Stimulated activated CD8-positive, alpha-beta memory T cell treated with anti-CD3 and anti-CD28 coated beads, Interleukin-4, amount 100 ng/mL, for 1 hour (primary cell): Measurements from ENCODE around the gene WDFY1.
"Not testable (repeated sequence)": the region's sequence is repeated elsewhere in the genome, so short reads cannot be mapped to it uniquely, and the experiment has no call there.

Experiments used
- DNase-seq, 2 donors: peaks; one replicate each; pipeline ENCODE4 v3.0.0-alpha.2; 2020; ENCODE audit warnings: low read depth in 2 of 2, low spot score in 1 of 2

Gene WDFY1

GRCh38 chr2:223897669-223898330 is 47.3 kb downstream of the WDFY1 start:
- DNase-seq = no peak

GRCh38 chr2:223896833-223897311 is 48.3 kb downstream of the WDFY1 start:
- no peak for DNase-seq

GRCh38 chr2:223894968-223895367 is 50.2 kb downstream of the WDFY1 start:
- DNase-seq = no peak

- no peak for DNase-seq
These were observed 51.1 kb downstream of the WDFY1 start for GRCh38 chr2:223894009-223894408.

- no peak for DNase-seq
These were observed 54.4 kb downstream of the WDFY1 start for GRCh38 chr2:223890721-223891120.

GRCh38 chr2:223889229-223889628 is 55.9 kb downstream of the WDFY1 start:
- no peak for DNase-seq

GRCh38 chr2:223888251-223888650 is 56.9 kb downstream of the WDFY1 start:
- no peak for DNase-seq

GRCh38 chr2:223887127-223887526 is 58.0 kb downstream of the WDFY1 start:
- no peak for DNase-seq

- no peak for DNase-seq
These were observed 58.4 kb downstream of the WDFY1 start for GRCh38 chr2:223886726-223887125.

- no peak for DNase-seq
These were observed 60.7 kb downstream of the WDFY1 start for GRCh38 chr2:223884399-223884798.

GRCh38 chr2:223882715-223883114 is 62.4 kb downstream of the WDFY1 start:
- DNase-seq = no peak

- DNase-seq = no peak
These were observed 64.3 kb downstream of the WDFY1 start for GRCh38 chr2:223880796-223881195.

- no peak for DNase-seq
These were observed 67.3 kb downstream of the WDFY1 start for GRCh38 chr2:223877721-223878410.

- DNase-seq = no peak
These were observed 71.5 kb downstream of the WDFY1 start for GRCh38 chr2:223873672-223874071.

- DNase-seq = not testable (repeated sequence)
These were observed 72.4 kb downstream of the WDFY1 start for GRCh38 chr2:223872772-223873171.

- DNase-seq = not testable (repeated sequence)
These were observed 73.5 kb downstream of the WDFY1 start for GRCh38 chr2:223871661-223872060.

- DNase-seq = no peak
These were observed 74.1 kb downstream of the WDFY1 start for GRCh38 chr2:223870840-223871611.

- no peak for DNase-seq
These were observed 77.1 kb downstream of the WDFY1 start for GRCh38 chr2:223868005-223868404.

- DNase-seq = no peak
These were observed 79.1 kb downstream of the WDFY1 start for GRCh38 chr2:223865907-223866508.

GRCh38 chr2:223865124-223865523 is 80.0 kb downstream of the WDFY1 start:
- no peak for DNase-seq

- DNase-seq = no peak
These were observed 81.6 kb downstream of the WDFY1 start for GRCh38 chr2:223863491-223863890.
